Osteoblast (primary cell): ENCODE measurements around the gene FBXW11. TPM values are rescaled to one million over a fixed set of nuclear protein-coding genes. Genes with fewer than 3 reads are reported as not detected.

ENCODE experiments used
- DNase-seq: peaks from one replicate; pipeline ENCODE4 v3.0.0; 2011; ENCODE audit warnings: low spot score, mixed read lengths; ENCODE audit not compliant: insufficient read length; ENCODE audit errors: missing footprints
- H2AFZ ChIP-seq: 2 replicates; pipeline ENCODE4 v1.6.0; 2011; ENCODE audit warnings: mild to moderate bottlenecking, low read length
- H3K27ac ChIP-seq: 2 replicates; pipeline ENCODE4 v1.5.1; 2011; ENCODE audit warnings: mild to moderate bottlenecking, low read depth, low read length, moderate library complexity
- H3K27me3 ChIP-seq: 2 replicates; pipeline ENCODE4 v1.6.0; 2012; ENCODE audit warnings: mild to moderate bottlenecking, control low read depth, inconsistent platforms, low read length, moderate library complexity; ENCODE audit not compliant: insufficient read depth
- H3K36me3 ChIP-seq: 2 replicates; pipeline ENCODE4 v1.5.1; 2011; ENCODE audit warnings: mild to moderate bottlenecking, low read length, control low read depth, moderate library complexity; ENCODE audit not compliant: insufficient read depth
- H3K4me1 ChIP-seq: 2 replicates; pipeline ENCODE4 v1.5.1; 2011; ENCODE audit warnings: mild to moderate bottlenecking, low read length, control low read depth, moderate library complexity; ENCODE audit not compliant: insufficient read depth
- H3K4me2 ChIP-seq: 2 replicates; pipeline ENCODE4 v1.6.0; 2011; ENCODE audit warnings: mild to moderate bottlenecking, low read length; ENCODE audit not compliant: insufficient read depth
- H3K4me3 ChIP-seq: fragments of 200-600 bp; sonication (generic); 3 replicates; pipeline ENCODE4 v1.5.1; 2012; ENCODE audit warnings: mild to moderate bottlenecking, low read length, inconsistent platforms; ENCODE audit not compliant: insufficient read depth
- H3K79me2 ChIP-seq: 2 replicates; pipeline ENCODE4 v1.6.0; 2012; ENCODE audit warnings: mild to moderate bottlenecking, low read length, control low read depth, inconsistent platforms; ENCODE audit not compliant: insufficient read depth
- H3K9me3 ChIP-seq: 2 replicates; pipeline ENCODE4 v1.5.1; 2011; ENCODE audit warnings: low read depth, low read length, control low read depth
- H4K20me1 ChIP-seq: 2 replicates; pipeline ENCODE4 v1.6.0; 2012; ENCODE audit warnings: mild to moderate bottlenecking, low read length, control low read depth; ENCODE audit not compliant: insufficient read depth
- CTCF ChIP-seq: IDR thresholded peaks from 2 replicates; pipeline ENCODE4 v1.5.1; 2011; ENCODE audit warnings: mild to moderate bottlenecking, low read depth, low read length, moderate library complexity; ENCODE audit errors: extremely low read depth
- total RNA-seq: library from RNA; depleted of rRNA; stranded (reverse); fragments of >200 nt; gene quantifications from 2 replicates; pipeline ENCODE4 v1.2.3, GENCODE V29; 2012

FBXW11 gene
- total RNA-seq, 1 donor = 76.7 TPM

- Histone ChIP-seq H3K4me2 (no peak overlapping the region), H3K4me1 (no peaks in the 10 kb centered on the region), H2AFZ (no peak overlapping the region), H3K36me3 (no peaks in the 10 kb centered on the region), H3K79me2 (no peaks in the 10 kb centered on the region), H3K4me3 (no peak overlapping the region), H3K27ac (no peak overlapping the region), H3K27me3 (no peaks in the 10 kb centered on the region), H4K20me1 (no peaks in the 10 kb centered on the region), H3K9me3 (peaks cover 3% of the 10 kb centered on the region)
- no peak for DNase-seq
- TF ChIP-seq CTCF = no peak
Observed at GRCh38 chr5:171830686-171831085, 175.8 kb downstream of the FBXW11 start.

GRCh38 chr5:171827162-171827561 lies 179.3 kb downstream of the FBXW11 start:
- no peak for DNase-seq
- TF ChIP-seq CTCF = no peak
- Histone ChIP-seq H3K9me3 (peaks cover 3% of the 10 kb centered on the region), H4K20me1 (no peaks in the 10 kb centered on the region), H3K4me3 (no peak overlapping the region), H3K79me2 (no peaks in the 10 kb centered on the region), H3K4me1 (no peaks in the 10 kb centered on the region), H3K36me3 (no peaks in the 10 kb centered on the region), H3K27ac (no peak overlapping the region), H3K27me3 (no peaks in the 10 kb centered on the region), H2AFZ (no peak overlapping the region), H3K4me2 (no peak overlapping the region)

GRCh38 chr5:171826132-171826531 lies 180.3 kb downstream of the FBXW11 start:
- peaks cover 3% of the 10 kb centered on the region for H3K9me3 ChIP-seq
- no peak overlapping the region for H2AFZ ChIP-seq
- peak; percentile 34 for DNase-seq
- H4K20me1 ChIP-seq = no peaks in the 10 kb centered on the region
- H3K4me2 ChIP-seq = no peak overlapping the region
- H3K36me3 ChIP-seq = no peaks in the 10 kb centered on the region
- peaks cover 5% of the 10 kb centered on the region for H3K27me3 ChIP-seq
- H3K4me1 ChIP-seq = no peaks in the 10 kb centered on the region
- no peak overlapping the region for H3K4me3 ChIP-seq
- no peak for TF ChIP-seq CTCF
- H3K27ac ChIP-seq = no peak overlapping the region
- no peaks in the 10 kb centered on the region for H3K79me2 ChIP-seq

GRCh38 chr5:171825051-171825450 lies 181.4 kb downstream of the FBXW11 start:
- Histone ChIP-seq H3K4me1 (no peaks in the 10 kb centered on the region), H4K20me1 (no peaks in the 10 kb centered on the region), H3K27me3 (peaks cover 10% of the 10 kb centered on the region), H3K79me2 (no peaks in the 10 kb centered on the region), H2AFZ (no peak overlapping the region), H3K36me3 (no peaks in the 10 kb centered on the region), H3K4me2 (no peak overlapping the region), H3K9me3 (peaks cover 3% of the 10 kb centered on the region), H3K4me3 (no peak overlapping the region), H3K27ac (no peak overlapping the region)
- no peak for TF ChIP-seq CTCF
- DNase-seq = peak; percentile 50
